H1 (cell line): Measurements from ENCODE around the gene TBC1D30. TPM values are rescaled to one million over a fixed set of nuclear protein-coding genes. Genes with fewer than 3 reads are reported as not detected.

ENCODE experiments used
- CTCF ChIA-PET: fragments of 300-600 bp; sonication (Branson Sonifier 250); formaldehyde crosslinking; loops from one replicate; lab custom pipeline; 2021; ENCODE audit not compliant: partially characterized antibody; lab: Charles Lee
- POLR2A ChIA-PET: fragments of 300-600 bp; sonication (Branson Sonifier 250); formaldehyde crosslinking; loops from one replicate; lab custom pipeline; 2021; ENCODE audit warnings: inconsistent platforms; ENCODE audit not compliant: partially characterized antibody; lab: Charles Lee
- DNase-seq, 2 experiments: peaks; one replicate each; pipeline versions ENCODE4 v3.0.0 to v3.0.0-alpha.2; 2010 to 2022; ENCODE audit warnings: low spot score in 2 of 2, low read depth in 1 of 2, mixed read lengths in 1 of 2
- FAIRE-seq: peaks from 2 replicates; lab custom pipeline; 2011; peaks lifted over from hg19 to GRCh38; lab: Jason Lieb, UNC
- H2AFZ ChIP-seq: 2 replicates; pipeline ENCODE4 v1.8.1; 2012; ENCODE audit warnings: low read length, inconsistent platforms
- H2AK5ac ChIP-seq: 2 replicates; pipeline ENCODE4 v1.6.1; 2013; ENCODE audit warnings: low read depth, low read length
- H2BK120ac ChIP-seq: replicated peaks from 2 replicates; pipeline ENCODE3; 2013; ENCODE audit warnings: low read depth, low read length, inconsistent platforms
- H2BK12ac ChIP-seq: 2 replicates; pipeline ENCODE4 v1.6.1; 2013; ENCODE audit warnings: low read depth, low read length
- H2BK15ac ChIP-seq: 2 replicates; pipeline ENCODE4 v1.6.1; 2013; ENCODE audit warnings: low read length
- H2BK20ac ChIP-seq: 2 replicates; pipeline ENCODE4 v1.6.1; 2013; ENCODE audit warnings: low read length
- H2BK5ac ChIP-seq: 2 replicates; pipeline ENCODE4 v1.6.1; 2013; ENCODE audit warnings: low read depth, low read length
- H3K14ac ChIP-seq: 2 replicates; pipeline ENCODE4 v1.6.1; 2013; ENCODE audit warnings: inconsistent platforms; ENCODE audit not compliant: insufficient read length
- H3K18ac ChIP-seq: 2 replicates; pipeline ENCODE4 v1.6.1; 2013; ENCODE audit warnings: low read length; ENCODE audit errors: extremely low read depth
- H3K23ac ChIP-seq: 2 replicates; pipeline ENCODE4 v1.6.1; 2013; ENCODE audit warnings: inconsistent platforms; ENCODE audit not compliant: insufficient read length
- H3K23me2 ChIP-seq: 2 replicates; pipeline ENCODE4 v1.6.1; 2013; ENCODE audit warnings: low read depth, low read length
- H3K27ac ChIP-seq: 2 replicates; pipeline ENCODE4 v1.6.1; 2011; ENCODE audit warnings: low read depth, low read length, inconsistent platforms
- H3K27me3 ChIP-seq, 4 experiments: replicated peaks in 1 of 4; 1 replicate in 1 of 4; 2 replicates in 3 of 4; pipeline versions ENCODE4 v1.6.1 to v1.8.1; 2011 to 2013; ENCODE audit warnings: low read length in 3 of 4, mild to moderate bottlenecking in 3 of 4, inconsistent platforms in 2 of 4, mixed read lengths in 2 of 4, moderate library complexity in 1 of 4; ENCODE audit not compliant: control insufficient read depth in 3 of 4, insufficient read depth in 3 of 4; ENCODE audit errors: extremely low read depth in 1 of 4
- H3K36me3 ChIP-seq, 4 experiments: 2 replicates each; pipeline versions ENCODE4 v1.6.1 to v1.8.1; 2011 to 2013; ENCODE audit warnings: mild to moderate bottlenecking in 4 of 4, low read length in 3 of 4, moderate library complexity in 2 of 4, control low read depth in 1 of 4, inconsistent platforms in 1 of 4; ENCODE audit not compliant: insufficient read depth in 4 of 4, control insufficient read depth in 2 of 4
- H3K4ac ChIP-seq: replicated peaks from 2 replicates; pipeline ENCODE3; 2013; ENCODE audit warnings: low read length, low read depth, mixed read lengths, inconsistent platforms; ENCODE audit not compliant: insufficient read length
- H3K4me1 ChIP-seq, 4 experiments: replicated peaks in 1 of 4; 1 replicate in 1 of 4; 2 replicates in 3 of 4; pipeline versions ENCODE4 v1.6.1 to v1.8.1; 2011 to 2013; ENCODE audit warnings: low read length in 3 of 4, inconsistent platforms in 2 of 4, mixed read lengths in 1 of 4; ENCODE audit not compliant: insufficient read depth in 4 of 4, control insufficient read depth in 3 of 4
- H3K4me2 ChIP-seq, 2 experiments: 2 replicates each; pipeline versions ENCODE4 v1.6.1 to v1.8.1; 2011 to 2013; ENCODE audit warnings: low read depth in 2 of 2, low read length in 2 of 2, control low read depth in 1 of 2, inconsistent platforms in 1 of 2, mild to moderate bottlenecking in 1 of 2; ENCODE audit not compliant: insufficient read depth in 1 of 2
- H3K4me3 ChIP-seq, 4 experiments: fragments of 200-600, 300-600 bp in 1 of 4; sonication (generic), shearing (Covaris generic), sonication (Bioruptor Twin) in 1 of 4; 2 replicates each; pipeline versions ENCODE4 v1.5.1 to v1.8.1; 2011 to 2016; ENCODE audit warnings: low read length in 4 of 4, low read depth in 3 of 4, control low read depth in 2 of 4, inconsistent platforms in 2 of 4, mild to moderate bottlenecking in 2 of 4, mixed read lengths in 1 of 4, moderate library complexity in 1 of 4; ENCODE audit not compliant: insufficient read depth in 2 of 4; ENCODE audit errors: extremely low read depth in 1 of 4
- H3K56ac ChIP-seq: replicated peaks from 2 replicates; pipeline ENCODE3; 2013; ENCODE audit warnings: low read depth, mild to moderate bottlenecking, mixed read lengths, low read length, inconsistent platforms; ENCODE audit not compliant: insufficient read length
- H3K79me1 ChIP-seq: 2 replicates; pipeline ENCODE4 v1.6.1; 2013; ENCODE audit warnings: low read depth, low read length, control low read depth
- H3K79me2 ChIP-seq, 2 experiments: 2 replicates each; pipeline versions ENCODE4 v1.6.1 to v1.8.1; 2012 to 2013; ENCODE audit warnings: low read length in 2 of 2, mild to moderate bottlenecking in 2 of 2, inconsistent platforms in 1 of 2; ENCODE audit not compliant: insufficient read depth in 2 of 2, control insufficient read depth in 1 of 2
- H3K9ac ChIP-seq, 4 experiments: replicated peaks in 1 of 4; 1 replicate in 1 of 4; 2 replicates in 3 of 4; pipeline versions ENCODE4 v1.6.1 to v1.8.1; 2011 to 2013; ENCODE audit warnings: low read depth in 3 of 4, low read length in 3 of 4, control low read depth in 2 of 4, mild to moderate bottlenecking in 2 of 4, moderate library complexity in 2 of 4, inconsistent platforms in 1 of 4; ENCODE audit errors: extremely low read depth in 1 of 4
- H3K9me3 ChIP-seq, 2 experiments: 2 replicates each; pipeline versions ENCODE4 v1.6.1 to v1.8.1; 2012 to 2013; ENCODE audit warnings: mild to moderate bottlenecking in 2 of 2, moderate library complexity in 2 of 2, control low read depth in 1 of 2, inconsistent platforms in 1 of 2, low read depth in 1 of 2, low read length in 1 of 2, mixed read lengths in 1 of 2; ENCODE audit not compliant: insufficient read depth in 2 of 2
- H4K20me1 ChIP-seq, 2 experiments: replicated peaks in 1 of 2; 2 replicates each; pipeline versions ENCODE3 to v1.8.1; 2011 to 2013; ENCODE audit warnings: inconsistent platforms in 2 of 2, low read length in 2 of 2, mild to moderate bottlenecking in 1 of 2; ENCODE audit not compliant: insufficient read depth in 2 of 2, control insufficient read depth in 1 of 2
- H4K5ac ChIP-seq: 2 replicates; pipeline ENCODE4 v1.6.1; 2013; ENCODE audit warnings: low read length, low read depth, mixed read lengths, inconsistent platforms; ENCODE audit not compliant: insufficient read length
- H4K8ac ChIP-seq: 2 replicates; pipeline ENCODE4 v1.8.0; 2013; ENCODE audit warnings: mild to moderate bottlenecking, moderate library complexity, low read length, inconsistent platforms; ENCODE audit not compliant: insufficient read depth; ENCODE audit errors: extremely low read depth
- H4K91ac ChIP-seq: replicated peaks from 2 replicates; pipeline ENCODE3; 2013; ENCODE audit warnings: low read length, mixed read lengths, inconsistent platforms; ENCODE audit not compliant: insufficient read length
- BRCA1 ChIP-seq: IDR thresholded peaks from 2 replicates; pipeline ENCODE4 v1.6.1; 2012; ENCODE audit warnings: low read depth, low read length, improper control_type of control experiment
- CEBPB ChIP-seq: IDR thresholded peaks from 2 replicates; pipeline ENCODE4 v1.6.1; 2012; ENCODE audit warnings: low read depth, low read length
- CREB1 ChIP-seq: IDR thresholded peaks from 2 replicates; pipeline ENCODE4 v1.6.1; 2012; ENCODE audit warnings: inconsistent platforms
- HDAC2 ChIP-seq, 2 experiments: fragments of 300-600 bp in 1 of 2; sonication (generic) in 1 of 2; IDR thresholded peaks; 2 replicates each; pipeline ENCODE4 v1.6.1; 2011 to 2012; ENCODE audit warnings: low read depth in 2 of 2, low read length in 2 of 2, mild to moderate bottlenecking in 2 of 2, moderate library complexity in 2 of 2, borderline replicate concordance in 1 of 2, inconsistent platforms in 1 of 2
- TBP ChIP-seq: IDR thresholded peaks from 2 replicates; pipeline ENCODE4 v1.6.1; 2011; ENCODE audit warnings: low read depth, low read length, improper control_type of control experiment
- TEAD4 ChIP-seq: IDR thresholded peaks from 2 replicates; pipeline ENCODE4 v1.6.1; 2012; ENCODE audit warnings: low read depth, low read length, inconsistent platforms, mixed read lengths
- polyA plus RNA-seq, 7 experiments: library from polyadenylated mRNA; depleted of rRNA in 3 of 7; stranded (reverse) in 5 of 7; unstranded in 2 of 7; fragments of >200 nt in 5 of 7; fragments of 200-250 nt in 2 of 7; gene quantifications; 1 replicate in 5 of 7; 2 replicates in 1 of 7; 4 replicates in 1 of 7; pipeline versions ENCODE4 v1.2.1 to v1.2.3, GENCODE V29; 2011 to 2013; ENCODE audit warnings: missing spikeins in 2 of 7, mixed read lengths in 2 of 7
- total RNA-seq: library from RNA; stranded (reverse); fragmentation: NEBNext Ultra II Directional; extraction: Animal tissue kit (Norgen Biotek cat#: 25700); gene quantifications from 2 replicates; pipeline ENCODE4 v1.2.1, GENCODE V29; 2021
- TF ChIP-seq, protein P1 (sequence below): IDR thresholded peaks from 2 replicates; pipeline ENCODE4 v1.6.1; 2011; ENCODE audit warnings: low read length, improper control_type of control experiment

The TBC1D30 gene
- total and polyA plus RNA-seq, 2 of the 8 experiments (the other 6 are each of a cell fraction or from before 2014, with no cell fraction given) = 2.8 to 5.5 TPM

DNA sequence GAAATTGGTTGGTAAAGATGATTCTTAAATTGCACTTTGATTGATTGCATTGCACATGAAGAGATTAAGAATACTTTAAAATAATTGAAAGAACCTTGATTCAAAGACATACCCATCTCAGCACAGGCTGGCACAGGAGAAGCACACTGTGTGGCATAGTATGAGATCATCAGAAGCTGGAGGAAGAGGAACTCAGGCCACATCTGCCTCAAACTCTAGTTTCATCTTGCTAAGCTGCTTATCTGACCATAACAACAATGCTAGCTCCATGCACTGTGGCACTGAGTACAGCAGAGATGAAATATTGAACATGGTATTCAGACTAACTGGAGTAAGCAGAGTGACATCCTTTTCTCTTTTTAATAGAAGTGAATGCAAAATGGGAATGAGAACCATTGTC is 99.1 kb downstream of the TBC1D30 start:
- no peak overlapping the region for H3K27ac ChIP-seq
- H3K4me3 ChIP-seq = no peak overlapping the region
- no peak overlapping the region for H3K18ac ChIP-seq
- no peaks in the 10 kb centered on the region for H3K79me2 ChIP-seq
- H3K23ac ChIP-seq = no peak overlapping the region
- no peaks in the 10 kb centered on the region for H3K27me3 ChIP-seq
- no peak for TF ChIP-seq TBP
- no peak for TF ChIP-seq CEBPB
- no peak for TF ChIP-seq CREB1
- TF ChIP-seq HDAC2 (IDR thresholded peaks at IDR 0.05; ENCODE audit: borderline replicate concordance in 1 of 2, low read depth in 2 of 2, low read length in 2 of 2) = no peak
- TF ChIP-seq BRCA1 = no peak
- TF ChIP-seq TEAD4 = no peak
- TF ChIP-seq, protein P1, sequence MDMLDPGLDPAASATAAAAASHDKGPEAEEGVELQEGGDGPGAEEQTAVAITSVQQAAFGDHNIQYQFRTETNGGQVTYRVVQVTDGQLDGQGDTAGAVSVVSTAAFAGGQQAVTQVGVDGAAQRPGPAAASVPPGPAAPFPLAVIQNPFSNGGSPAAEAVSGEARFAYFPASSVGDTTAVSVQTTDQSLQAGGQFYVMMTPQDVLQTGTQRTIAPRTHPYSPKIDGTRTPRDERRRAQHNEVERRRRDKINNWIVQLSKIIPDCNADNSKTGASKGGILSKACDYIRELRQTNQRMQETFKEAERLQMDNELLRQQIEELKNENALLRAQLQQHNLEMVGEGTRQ = no peak
- H4K20me1 ChIP-seq = no peaks in the 10 kb centered on the region
- no peak overlapping the region for H3K14ac ChIP-seq
- no peak overlapping the region for H3K4ac ChIP-seq
- no peak overlapping the region for H2BK5ac ChIP-seq
- H2BK120ac ChIP-seq = no peak overlapping the region
- ChIA-PET POLR2A (no interaction called here), CTCF (no interaction called here)
- H3K36me3 ChIP-seq = no peaks in the 10 kb centered on the region
- no peak overlapping the region; a peak in 1 of 4 replicates for H3K4me2 ChIP-seq
- H2AK5ac ChIP-seq = no peak overlapping the region
- H3K79me1 ChIP-seq = no peaks in the 10 kb centered on the region
- no peak overlapping the region for H3K9ac ChIP-seq
- no peaks in the 10 kb centered on the region for H3K9me3 ChIP-seq
- H3K4me1 ChIP-seq = peaks cover 0 to 6% (median 2%) of the 10 kb centered on the region in 4 experiments; a peak in 2 of 7 replicates
- H4K91ac ChIP-seq = no peak overlapping the region
- H4K8ac ChIP-seq = no peak overlapping the region
- H2BK12ac ChIP-seq = no peak overlapping the region
- no peak for FAIRE-seq
- H2BK20ac ChIP-seq = no peak overlapping the region
- H4K5ac ChIP-seq = no peak overlapping the region
- H2AFZ ChIP-seq = no peak overlapping the region
- no peaks in the 10 kb centered on the region for H3K23me2 ChIP-seq
- H2BK15ac ChIP-seq = no peak overlapping the region
- no peak overlapping the region for H3K56ac ChIP-seq
- DNase-seq = no peak
